HUES6 (cell line): ENCODE results near the gene DACT2.
A peak's percentile ranks its signal among the peaks of the same experiment; 100 is the strongest.

Experiments used
- H3K27ac ChIP-seq: 2 replicates; pipeline ENCODE4 v1.7.0; 2013; ENCODE audit warnings: low read depth, mild to moderate bottlenecking, low read length, inconsistent platforms
- H3K27me3 ChIP-seq: 2 replicates; pipeline ENCODE4 v1.6.1; 2013; ENCODE audit warnings: low read length; ENCODE audit not compliant: control insufficient read depth, insufficient read depth
- H3K36me3 ChIP-seq: 2 replicates; pipeline ENCODE4 v1.6.1; 2013; ENCODE audit warnings: low read length; ENCODE audit not compliant: control insufficient read depth, insufficient read depth
- H3K4me1 ChIP-seq: 2 replicates; pipeline ENCODE4 v1.6.1; 2013; ENCODE audit warnings: low read length; ENCODE audit not compliant: control insufficient read depth, insufficient read depth
- H3K4me3 ChIP-seq: 2 replicates; pipeline ENCODE4 v1.5.1; 2013; ENCODE audit warnings: low read depth, low read length
- H3K9ac ChIP-seq: one replicate; pipeline ENCODE4 v1.6.1; 2013; ENCODE audit warnings: mild to moderate bottlenecking, low read length
- H3K9me3 ChIP-seq: 2 replicates; pipeline ENCODE4 v1.6.1; 2013; ENCODE audit warnings: low read depth, low read length; ENCODE audit not compliant: control insufficient read depth, insufficient read depth

Gene DACT2

GRCh38 chr6:168280020-168280898, 39.3 kb downstream of the DACT2 start:
- H3K36me3 ChIP-seq, result no peaks in the 10 kb centered on the region
- peaks cover 2% of the 10 kb centered on the region; the same call in 1 of the 2 replicates for H3K4me1 ChIP-seq
- peaks cover 24% of the 10 kb centered on the region for H3K27me3 ChIP-seq
- H3K9ac ChIP-seq, result no peak overlapping the region
- H3K9me3 ChIP-seq, result no peaks in the 10 kb centered on the region
- H3K4me3 ChIP-seq, result no peak overlapping the region
- H3K27ac ChIP-seq, result no peak overlapping the region

- Histone ChIP-seq H3K36me3 (no peaks in the 10 kb centered on the region), H3K4me3 (no peak overlapping the region), H3K4me1 (peaks cover 7% of the 10 kb centered on the region), H3K9me3 (no peaks in the 10 kb centered on the region), H3K27ac (no peak overlapping the region), H3K27me3 (peaks cover 30% of the 10 kb centered on the region), H3K9ac (no peak overlapping the region)
Measured at GRCh38 chr6:168279403-168279935, 40.1 kb downstream of the DACT2 start.

GRCh38 chr6:168278904-168279303, 40.7 kb downstream of the DACT2 start:
- no peaks in the 10 kb centered on the region for H3K36me3 ChIP-seq
- H3K9ac ChIP-seq, result no peak overlapping the region
- no peak overlapping the region for H3K27ac ChIP-seq
- H3K4me3 ChIP-seq, result no peak overlapping the region
- no peaks in the 10 kb centered on the region for H3K9me3 ChIP-seq
- H3K27me3 ChIP-seq, result peaks cover 33% of the 10 kb centered on the region
- peaks cover 12% of the 10 kb centered on the region for H3K4me1 ChIP-seq

- Histone ChIP-seq H3K27ac (no peak overlapping the region), H3K27me3 (peaks cover 38% of the 10 kb centered on the region), H3K4me3 (no peak overlapping the region), H3K36me3 (no peaks in the 10 kb centered on the region), H3K9ac (no peak overlapping the region), H3K9me3 (no peaks in the 10 kb centered on the region), H3K4me1 (peaks cover 26% of the 10 kb centered on the region)
Measured at GRCh38 chr6:168277274-168277669, 42.3 kb downstream of the DACT2 start.

- Histone ChIP-seq H3K4me3 (no peak overlapping the region), H3K4me1 (peaks cover 26% of the 10 kb centered on the region), H3K9ac (no peak overlapping the region), H3K27me3 (peaks cover 38% of the 10 kb centered on the region), H3K27ac (no peak overlapping the region), H3K36me3 (no peaks in the 10 kb centered on the region), H3K9me3 (no peaks in the 10 kb centered on the region)
Measured at GRCh38 chr6:168276576-168277273, 42.9 kb downstream of the DACT2 start.

GRCh38 chr6:168275168-168275567, 44.4 kb downstream of the DACT2 start:
- Histone ChIP-seq H3K27ac (no peak overlapping the region), H3K4me1 (peaks cover 26% of the 10 kb centered on the region), H3K27me3 (peaks cover 36% of the 10 kb centered on the region; the same call in 1 of the 2 replicates), H3K4me3 (no peak overlapping the region), H3K9me3 (no peaks in the 10 kb centered on the region), H3K9ac (no peak overlapping the region), H3K36me3 (no peaks in the 10 kb centered on the region)

- Histone ChIP-seq H3K27me3 (peaks cover 29% of the 10 kb centered on the region; the same call in 1 of the 2 replicates), H3K4me3 (no peak overlapping the region), H3K9me3 (no peaks in the 10 kb centered on the region), H3K9ac (no peak overlapping the region), H3K4me1 (peaks cover 26% of the 10 kb centered on the region), H3K36me3 (no peaks in the 10 kb centered on the region), H3K27ac (no peak overlapping the region)
Measured at GRCh38 chr6:168274037-168274952, 45.3 kb downstream of the DACT2 start.

GRCh38 chr6:168273441-168274036, 46.0 kb downstream of the DACT2 start:
- Histone ChIP-seq H3K9ac (no peak overlapping the region), H3K36me3 (no peaks in the 10 kb centered on the region), H3K27me3 (peaks cover 29% of the 10 kb centered on the region; the same call in 1 of the 2 replicates), H3K4me1 (peaks cover 26% of the 10 kb centered on the region), H3K9me3 (no peaks in the 10 kb centered on the region), H3K27ac (no peak overlapping the region), H3K4me3 (0 out of 2 replicates have a peak overlapping the region, but pooled peaks have one; percentile 13)

GRCh38 chr6:168272415-168273325, 46.9 kb downstream of the DACT2 start:
- no peak overlapping the region for H3K27ac ChIP-seq
- H3K9me3 ChIP-seq, result no peaks in the 10 kb centered on the region
- peaks cover 26% of the 10 kb centered on the region for H3K4me1 ChIP-seq

More at GRCh38 chr6:168272415-168273325, 46.9 kb downstream of the DACT2 start:
- Histone ChIP-seq H3K27me3 (peaks cover 29% of the 10 kb centered on the region; the same call in 1 of the 2 replicates), H3K9ac (no peak overlapping the region), H3K36me3 (no peaks in the 10 kb centered on the region), H3K4me3 (peak overlapping the region; percentile 6; the same call in 1 of the 2 replicates)
